Fibroblast of skin of left quadriceps (primary cell): Measurements from ENCODE around the gene TNK1.

Experiments
- DNase-seq, 2 experiments: peaks; one replicate each; pipeline ENCODE4 v3.0.0-alpha.2; 2013; ENCODE audit warnings: low read depth in 2 of 2

Gene TNK1

GRCh38 chr17:7435676-7436555, 55.0 kb downstream of the TNK1 start:
- DNase-seq, result no peak

GRCh38 chr17:7436556-7437368, 55.9 kb downstream of the TNK1 start:
- DNase-seq, result peak in 1 of 2 experiments; percentile 16

GRCh38 chr17:7437369-7437863, 56.5 kb downstream of the TNK1 start:
- DNase-seq, result no peak

GRCh38 chr17:7437950-7438614, 57.2 kb downstream of the TNK1 start:
- DNase-seq, result no peak

- no peak for DNase-seq
Observed at GRCh38 chr17:7438656-7439460, 58.0 kb downstream of the TNK1 start.
